ENCODE results near the gene DNAJB11. TPM values are rescaled to one million over a fixed set of nuclear protein-coding genes. Genes with fewer than 3 reads are reported as not detected.

Gene DNAJB11
- total RNA-seq, 1 experiment from 2014 or later: 54.3 TPM

DNA sequence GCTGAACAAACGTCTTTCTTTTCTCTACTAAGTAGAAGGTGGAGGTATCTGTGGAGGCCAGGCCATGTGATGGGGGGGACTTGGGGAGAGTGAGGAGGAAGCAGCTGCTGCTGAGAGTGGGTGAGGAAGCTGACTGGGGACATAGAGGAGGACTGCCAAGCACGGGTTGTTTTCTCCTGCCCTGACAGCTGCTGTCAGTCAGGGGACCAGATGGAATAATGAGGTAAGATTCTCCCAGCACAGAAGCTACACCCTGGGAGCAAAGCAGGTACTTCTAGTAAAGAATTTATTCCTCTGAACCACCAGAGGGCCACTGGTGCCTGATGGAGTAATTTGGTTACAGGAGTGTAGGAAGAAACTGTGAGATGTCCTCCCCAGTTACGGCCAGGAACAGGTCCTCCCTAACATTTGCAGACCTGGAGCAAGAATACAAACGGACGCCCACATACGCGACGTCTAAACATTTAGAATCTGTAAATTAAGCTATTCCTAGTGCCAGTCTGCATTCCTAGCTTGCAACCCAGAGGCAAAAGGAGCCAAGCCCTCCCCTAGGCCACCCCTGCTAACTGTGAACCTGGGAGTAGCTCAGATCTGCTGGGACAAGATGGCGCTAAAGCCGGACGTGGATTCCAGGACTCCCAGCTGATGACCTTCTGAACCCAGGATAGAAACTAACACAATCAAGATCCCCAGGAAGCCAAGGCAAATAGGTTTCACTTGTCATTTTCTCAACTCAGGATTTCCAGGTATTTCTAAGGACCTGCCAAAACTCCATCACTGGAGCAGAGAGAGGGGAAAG is 41.1 kb upstream of the DNAJB11 start:
- H3K27me3 ChIP-seq (ENCODE audit: insufficient read depth, low read length): 0 out of 2 replicates have a peak, but pooled peaks cover 12% of the 10 kb centered on the region
- CTCF ChIA-PET: interaction anchor here (0.9 to 1.2 kb wide), 2 partner anchors 12 to 270 kb away, joined by 4 read pairs; no protein-coding TSS in a partner anchor

DNA sequence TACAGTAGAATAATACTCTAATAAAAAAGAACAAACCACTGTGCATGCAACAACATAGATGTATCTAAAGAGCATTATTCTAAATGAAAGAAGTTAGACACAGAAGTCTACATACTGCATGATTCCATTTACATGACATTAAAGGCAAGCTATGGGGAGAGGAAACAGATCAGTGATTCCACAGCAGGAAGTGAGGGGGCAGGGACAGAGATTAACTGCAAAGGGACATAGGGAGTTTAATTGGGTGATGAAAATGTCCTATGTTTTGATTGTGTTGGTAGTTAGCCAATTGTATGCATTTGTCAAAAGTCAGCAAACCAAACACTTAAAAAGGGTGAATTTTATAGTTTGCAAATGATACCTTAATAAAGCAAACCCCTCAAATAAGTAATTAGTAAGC is 40.1 kb upstream of the DNAJB11 start:
- ChIA-PET POLR2A (no interaction called here), CTCF (interaction anchor here (1.2 kb wide), 1 partner anchor 271 kb away, joined by 4 read pairs; no protein-coding TSS in a partner anchor), RAD21 (ENCODE audit: low non-redundant PET in 1 of 2, low total read pairs in 2 of 2, uncharacterized antibody in 2 of 2, unreplicated experiment in 2 of 2) (no interaction called here)
- ATAC-seq: no peak
- Histone ChIP-seq H3K4me3 (replicated peaks in 1 of 2; ENCODE audit: low read depth in 1 of 2, low read length in 2 of 2) (no peak overlapping the region), H3K27ac (ENCODE audit: low read depth, low read length) (no peak overlapping the region), H3K79me2 (ENCODE audit: insufficient read depth, low read length) (no peaks in the 10 kb centered on the region), H4K20me1 (ENCODE audit: insufficient read depth) (no peaks in the 10 kb centered on the region), H3K4me2 (ENCODE audit: low read length) (no peak overlapping the region), H3K27me3 (ENCODE audit: insufficient read depth, low read length) (0 out of 2 replicates have a peak, but pooled peaks cover 12% of the 10 kb centered on the region), H3K9me3 (ENCODE audit: control insufficient read depth in 1 of 2, insufficient read depth in 1 of 2, low read depth in 1 of 2, low read length in 2 of 2) (no peaks in the 10 kb centered on the region), H3K9ac (ENCODE audit: low read length) (no peak overlapping the region), H3K36me3 (ENCODE audit: control insufficient read depth in 1 of 2, insufficient read depth in 2 of 2, low read length in 2 of 2) (no peaks in the 10 kb centered on the region), H3K4me1 (ENCODE audit: control insufficient read depth in 1 of 2, insufficient read depth in 2 of 2, low read length in 2 of 2) (no peaks in the 10 kb centered on the region), H2AFZ (ENCODE audit: low read depth, low read length, poor library complexity, severe bottlenecking) (no peak overlapping the region), H3K9me2 (ENCODE audit: insufficient read depth) (no peaks in the 10 kb centered on the region)
- BruUV-seq (replicated peaks): no TSS peak
- no peak for DNase-seq (ENCODE audit: low read depth, low spot score)
- intact Hi-C loops (cut with micrococcal nuclease): no loop called here
- TF ChIP-seq YY1 (IDR thresholded peaks at IDR 0.05; ENCODE audit: extremely low read depth, insufficient replicate concordance, low read depth, low read length) (no peak), EZH2phosphoT487 (IDR thresholded peaks at IDR 0.05; ENCODE audit: borderline replicate concordance) (no peak), CEBPB (IDR thresholded peaks at IDR 0.05; ENCODE audit: low read depth) (no peak), RAD21 (IDR thresholded peaks at IDR 0.05; ENCODE audit: low read depth) (no peak), TCF7L2 (IDR thresholded peaks at IDR 0.05; ENCODE audit: borderline replicate concordance, extremely low read depth, insufficient read depth, insufficient read length) (no peak), ELF1 (IDR thresholded peaks at IDR 0.05; ENCODE audit: borderline replicate concordance, low read depth) (no peak), POLR2AphosphoS5 (IDR thresholded peaks at IDR 0.05; ENCODE audit: low read depth, low read length) (no peak)
- TF ChIP-seq, protein P1, sequence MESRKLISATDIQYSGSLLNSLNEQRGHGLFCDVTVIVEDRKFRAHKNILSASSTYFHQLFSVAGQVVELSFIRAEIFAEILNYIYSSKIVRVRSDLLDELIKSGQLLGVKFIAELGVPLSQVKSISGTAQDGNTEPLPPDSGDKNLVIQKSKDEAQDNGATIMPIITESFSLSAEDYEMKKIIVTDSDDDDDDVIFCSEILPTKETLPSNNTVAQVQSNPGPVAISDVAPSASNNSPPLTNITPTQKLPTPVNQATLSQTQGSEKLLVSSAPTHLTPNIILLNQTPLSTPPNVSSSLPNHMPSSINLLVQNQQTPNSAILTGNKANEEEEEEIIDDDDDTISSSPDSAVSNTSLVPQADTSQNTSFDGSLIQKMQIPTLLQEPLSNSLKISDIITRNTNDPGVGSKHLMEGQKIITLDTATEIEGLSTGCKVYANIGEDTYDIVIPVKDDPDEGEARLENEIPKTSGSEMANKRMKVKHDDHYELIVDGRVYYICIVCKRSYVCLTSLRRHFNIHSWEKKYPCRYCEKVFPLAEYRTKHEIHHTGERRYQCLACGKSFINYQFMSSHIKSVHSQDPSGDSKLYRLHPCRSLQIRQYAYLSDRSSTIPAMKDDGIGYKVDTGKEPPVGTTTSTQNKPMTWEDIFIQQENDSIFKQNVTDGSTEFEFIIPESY (IDR thresholded peaks at IDR 0.05; ENCODE audit: extremely low read depth, insufficient replicate concordance, low read length): no peak
- TF ChIP-seq, protein P2, sequence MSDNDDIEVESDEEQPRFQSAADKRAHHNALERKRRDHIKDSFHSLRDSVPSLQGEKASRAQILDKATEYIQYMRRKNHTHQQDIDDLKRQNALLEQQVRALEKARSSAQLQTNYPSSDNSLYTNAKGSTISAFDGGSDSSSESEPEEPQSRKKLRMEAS (IDR thresholded peaks at IDR 0.05): no peak

More for the DNA sequence above, 41.1 kb upstream of the DNAJB11 start:
- TF ChIP-seq, protein P3, sequence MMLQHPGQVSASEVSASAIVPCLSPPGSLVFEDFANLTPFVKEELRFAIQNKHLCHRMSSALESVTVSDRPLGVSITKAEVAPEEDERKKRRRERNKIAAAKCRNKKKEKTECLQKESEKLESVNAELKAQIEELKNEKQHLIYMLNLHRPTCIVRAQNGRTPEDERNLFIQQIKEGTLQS (IDR thresholded peaks at IDR 0.05): no peak
- TF ChIP-seq, protein P4, sequence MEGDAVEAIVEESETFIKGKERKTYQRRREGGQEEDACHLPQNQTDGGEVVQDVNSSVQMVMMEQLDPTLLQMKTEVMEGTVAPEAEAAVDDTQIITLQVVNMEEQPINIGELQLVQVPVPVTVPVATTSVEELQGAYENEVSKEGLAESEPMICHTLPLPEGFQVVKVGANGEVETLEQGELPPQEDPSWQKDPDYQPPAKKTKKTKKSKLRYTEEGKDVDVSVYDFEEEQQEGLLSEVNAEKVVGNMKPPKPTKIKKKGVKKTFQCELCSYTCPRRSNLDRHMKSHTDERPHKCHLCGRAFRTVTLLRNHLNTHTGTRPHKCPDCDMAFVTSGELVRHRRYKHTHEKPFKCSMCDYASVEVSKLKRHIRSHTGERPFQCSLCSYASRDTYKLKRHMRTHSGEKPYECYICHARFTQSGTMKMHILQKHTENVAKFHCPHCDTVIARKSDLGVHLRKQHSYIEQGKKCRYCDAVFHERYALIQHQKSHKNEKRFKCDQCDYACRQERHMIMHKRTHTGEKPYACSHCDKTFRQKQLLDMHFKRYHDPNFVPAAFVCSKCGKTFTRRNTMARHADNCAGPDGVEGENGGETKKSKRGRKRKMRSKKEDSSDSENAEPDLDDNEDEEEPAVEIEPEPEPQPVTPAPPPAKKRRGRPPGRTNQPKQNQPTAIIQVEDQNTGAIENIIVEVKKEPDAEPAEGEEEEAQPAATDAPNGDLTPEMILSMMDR (IDR thresholded peaks at IDR 0.05 in 2 of 3, conservative IDR thresholded peaks at IDR 0.05 in 1 of 3; ENCODE audit: borderline replicate concordance in 1 of 3, insufficient read depth in 1 of 3, low read depth in 2 of 3, low read length in 2 of 3): peak in 1 of 3 experiments; percentile 13; a peak in 2 of 6 replicates
- no TSS peak for BruUV-seq (replicated peaks)
- ChIA-PET RAD21 (ENCODE audit: low non-redundant PET in 1 of 2, low total read pairs in 2 of 2, uncharacterized antibody in 2 of 2, unreplicated experiment in 2 of 2) (no interaction called here), POLR2A (no interaction called here)
- Histone ChIP-seq H2AFZ (ENCODE audit: low read depth, low read length, poor library complexity, severe bottlenecking) (no peak overlapping the region), H3K36me3 (ENCODE audit: control insufficient read depth in 1 of 2, insufficient read depth in 2 of 2, low read length in 2 of 2) (no peaks in the 10 kb centered on the region), H3K27ac (ENCODE audit: low read depth, low read length) (no peak overlapping the region), H3K9me3 (ENCODE audit: control insufficient read depth in 1 of 2, insufficient read depth in 1 of 2, low read depth in 1 of 2, low read length in 2 of 2) (no peaks in the 10 kb centered on the region), H3K9ac (ENCODE audit: low read length) (no peak overlapping the region), H3K79me2 (ENCODE audit: insufficient read depth, low read length) (no peaks in the 10 kb centered on the region), H3K4me1 (ENCODE audit: control insufficient read depth in 1 of 2, insufficient read depth in 2 of 2, low read length in 2 of 2) (no peaks in the 10 kb centered on the region), H4K20me1 (ENCODE audit: insufficient read depth) (no peaks in the 10 kb centered on the region), H3K4me3 (replicated peaks in 1 of 2; ENCODE audit: low read depth in 1 of 2, low read length in 2 of 2) (no peak overlapping the region), H3K4me2 (ENCODE audit: low read length) (no peak overlapping the region), H3K9me2 (ENCODE audit: insufficient read depth) (no peaks in the 10 kb centered on the region)
- DNase-seq (ENCODE audit: low read depth, low spot score) (no peak), ATAC-seq (peak; percentile 55)
- intact Hi-C loops (cut with micrococcal nuclease): no loop called here

Data from HCT116 (cell line).